ENCODE measurements around the gene MINDY3.
A peak's percentile ranks its signal among the peaks of the same experiment; 100 is the strongest.
"Not testable (repeated sequence)": the region's sequence is repeated elsewhere in the genome, so short reads cannot be mapped to it uniquely, and the experiment has no call there.

The MINDY3 gene

DNA sequence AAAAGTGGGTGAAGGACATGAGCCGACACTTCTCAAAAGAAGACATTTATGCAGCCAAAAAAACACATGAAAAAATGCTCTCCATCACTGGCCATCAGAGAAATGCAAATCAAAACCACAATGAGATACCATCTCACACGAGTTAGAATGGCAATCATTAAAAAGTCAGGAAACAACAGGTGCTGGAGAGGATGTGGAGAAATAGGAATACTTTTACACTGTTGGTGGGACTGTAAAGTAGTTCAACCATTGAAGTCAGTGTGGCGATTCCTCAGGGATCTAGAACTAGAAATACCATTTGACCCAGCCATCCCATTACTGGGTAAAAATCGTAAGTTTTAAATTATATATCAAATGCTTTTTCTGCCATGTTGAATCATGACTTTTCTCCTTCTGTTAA lies 85.8 kb downstream of the MINDY3 start:
- DNase-seq: not testable (repeated sequence)

DNA sequence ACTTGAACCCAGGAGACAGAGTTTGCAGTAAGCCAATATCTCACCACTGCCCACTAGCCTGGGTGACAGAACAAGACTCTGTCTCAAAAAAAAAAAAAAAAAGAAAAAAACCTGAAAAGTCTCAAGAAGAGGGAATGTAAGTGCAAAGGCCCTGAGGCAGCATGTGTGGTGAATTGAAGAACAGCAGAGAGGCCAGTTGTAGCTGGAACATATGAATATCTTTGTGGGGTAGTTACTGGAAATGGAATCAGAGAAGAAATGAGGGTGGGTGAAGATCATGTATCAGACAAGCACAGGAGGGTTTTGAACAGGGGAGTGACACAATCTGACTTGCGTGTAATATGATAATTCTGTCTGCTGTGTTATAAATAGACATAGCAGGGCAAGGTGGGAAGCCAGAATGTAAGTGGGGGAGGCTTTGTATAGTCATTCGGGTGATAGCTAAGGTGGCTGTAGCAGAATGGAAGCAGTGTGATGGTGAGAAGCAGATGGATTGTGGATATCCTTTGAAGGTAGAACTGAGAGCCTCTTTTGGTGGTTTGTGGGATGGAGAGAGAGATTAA lies 95.3 kb downstream of the MINDY3 start:
- no peak for DNase-seq

DNA sequence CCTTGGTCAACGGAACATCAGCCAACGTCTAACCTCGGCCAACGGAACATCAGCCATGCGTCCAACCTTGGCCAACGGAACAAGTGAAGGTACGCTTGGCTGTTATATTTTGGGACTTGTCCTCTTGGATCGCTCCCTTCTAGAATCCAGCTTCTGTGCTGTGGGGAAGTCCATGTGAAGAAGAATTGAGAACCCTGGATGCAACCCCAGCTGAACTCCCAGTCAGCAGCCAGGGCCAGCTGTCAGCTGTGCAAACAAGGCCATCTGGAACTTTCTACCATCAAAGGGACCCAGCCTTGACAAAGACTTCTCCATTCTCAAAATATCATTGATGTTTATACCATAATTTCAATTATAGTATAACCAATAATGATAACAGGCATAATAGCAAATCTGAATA lies 97.3 kb downstream of the MINDY3 start:
- DNase-seq: no peak

DNA sequence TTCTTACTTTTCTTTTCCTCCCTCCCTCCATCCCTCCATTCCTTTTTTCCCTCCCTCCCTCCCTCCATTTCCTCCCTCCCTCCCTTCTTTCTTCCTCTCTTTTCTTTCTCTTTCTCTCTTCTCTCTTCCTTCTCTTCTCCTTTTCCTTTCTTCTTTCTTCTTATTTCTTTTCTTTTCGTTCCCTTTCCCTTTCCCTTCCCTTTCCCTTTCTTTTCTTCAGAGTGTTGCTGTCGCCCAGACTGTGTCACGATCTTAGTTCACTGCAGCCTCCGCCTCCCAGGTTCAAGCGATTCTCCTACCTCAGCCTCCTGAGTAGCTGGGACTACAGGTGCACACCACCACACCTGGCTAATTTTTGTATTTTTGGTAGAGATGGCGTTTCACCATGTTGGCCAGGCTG lies 98.1 kb downstream of the MINDY3 start:
- not testable (repeated sequence) for DNase-seq

DNA sequence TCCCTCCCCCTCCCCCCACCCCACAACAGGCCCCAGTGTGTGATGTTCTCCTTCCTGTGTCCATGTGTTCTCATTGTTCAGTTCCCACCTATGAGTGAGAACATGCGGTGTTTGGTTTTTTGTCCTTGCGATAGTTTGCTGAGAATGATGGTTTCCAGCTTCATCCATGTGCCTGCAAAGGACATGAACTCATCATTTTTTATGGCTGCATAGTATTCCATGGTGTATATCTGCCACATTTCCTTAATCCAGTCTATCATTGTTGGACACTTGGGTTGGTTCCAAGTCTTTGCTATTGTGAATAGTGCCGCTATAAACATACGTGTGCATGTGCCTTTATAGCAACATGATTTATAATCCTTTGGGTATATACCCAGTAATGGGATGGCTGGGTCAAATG lies 99.1 kb downstream of the MINDY3 start:
- DNase-seq: not testable (repeated sequence)

DNA sequence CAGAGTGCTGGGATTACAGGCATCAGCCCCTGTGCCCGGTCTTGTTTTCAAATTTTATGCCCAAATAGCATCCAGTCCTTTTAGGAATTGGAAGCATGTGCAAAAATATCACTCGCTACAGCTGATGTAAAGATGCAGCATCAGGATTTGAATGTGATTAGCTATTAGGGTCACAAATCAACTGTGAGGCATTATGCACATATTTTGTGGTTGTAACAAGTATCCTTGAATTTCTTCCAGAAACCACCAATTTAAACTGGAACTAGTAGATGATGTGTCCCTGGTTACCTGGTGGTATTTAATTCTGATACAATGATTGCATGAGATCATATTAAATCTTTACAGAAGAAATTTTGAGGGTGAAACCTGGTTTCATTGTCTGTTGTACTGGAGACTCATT lies 99.6 kb downstream of the MINDY3 start:
- DNase-seq: no peak

DNA sequence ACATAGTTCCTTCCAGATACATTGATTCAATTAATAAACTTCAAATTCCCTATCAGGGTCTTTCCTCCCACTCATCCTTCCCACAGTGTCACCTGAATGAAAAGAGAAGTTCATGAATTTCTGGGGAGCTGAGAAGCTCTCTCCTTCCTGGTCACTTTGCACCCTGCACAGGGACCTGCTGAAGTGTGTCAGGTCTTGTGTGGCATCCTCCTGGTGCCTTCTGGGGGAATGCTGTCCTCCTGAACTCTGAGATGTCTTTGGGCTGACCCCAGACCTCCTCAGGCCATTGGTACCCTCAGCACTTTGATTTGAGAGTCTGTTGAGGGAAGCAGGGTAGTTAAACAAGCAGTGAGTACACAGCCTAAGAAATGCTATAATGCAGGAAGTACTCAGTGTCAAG lies 101.0 kb downstream of the MINDY3 start:
- no peak for DNase-seq

DNA sequence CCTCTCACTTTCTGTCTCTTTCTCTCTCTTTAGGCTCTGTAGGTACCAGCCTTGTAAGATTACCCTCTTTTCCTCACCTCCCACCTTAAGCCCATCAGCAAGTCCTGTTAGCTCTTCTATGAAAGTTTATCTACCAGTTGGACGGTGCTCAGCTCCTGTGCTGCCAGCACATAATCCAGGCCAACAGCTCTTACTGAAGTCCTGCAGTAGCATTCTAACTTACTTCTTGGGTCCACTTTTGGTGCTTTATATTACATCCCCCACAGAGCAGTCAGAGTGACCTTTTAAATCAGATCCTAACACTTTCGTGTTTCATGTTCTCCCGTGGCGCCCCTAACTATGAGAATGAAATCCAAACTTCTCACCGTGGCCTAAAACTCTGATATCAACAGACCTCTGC lies 101.7 kb downstream of the MINDY3 start:
- DNase-seq: no peak

DNA sequence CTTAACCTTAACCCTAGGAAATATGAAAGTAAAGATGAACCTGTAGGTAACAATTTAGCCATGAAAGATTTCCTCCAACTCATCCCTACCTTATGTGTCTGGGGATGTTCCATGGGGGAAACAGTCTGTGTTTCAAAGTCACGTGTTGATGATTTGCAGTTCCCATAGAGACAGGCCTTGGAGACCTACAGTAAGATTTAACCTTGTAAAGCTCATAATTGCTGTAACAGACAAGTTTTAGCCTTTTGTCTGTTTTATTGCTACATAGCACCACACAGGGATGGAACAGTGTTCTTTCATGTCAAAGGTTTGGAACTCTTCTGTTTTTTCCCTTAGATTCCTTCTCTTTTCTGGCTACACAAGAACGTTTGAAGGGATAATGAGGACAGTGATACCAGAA lies 105.4 kb downstream of the MINDY3 start:
- DNase-seq: no peak

DNA sequence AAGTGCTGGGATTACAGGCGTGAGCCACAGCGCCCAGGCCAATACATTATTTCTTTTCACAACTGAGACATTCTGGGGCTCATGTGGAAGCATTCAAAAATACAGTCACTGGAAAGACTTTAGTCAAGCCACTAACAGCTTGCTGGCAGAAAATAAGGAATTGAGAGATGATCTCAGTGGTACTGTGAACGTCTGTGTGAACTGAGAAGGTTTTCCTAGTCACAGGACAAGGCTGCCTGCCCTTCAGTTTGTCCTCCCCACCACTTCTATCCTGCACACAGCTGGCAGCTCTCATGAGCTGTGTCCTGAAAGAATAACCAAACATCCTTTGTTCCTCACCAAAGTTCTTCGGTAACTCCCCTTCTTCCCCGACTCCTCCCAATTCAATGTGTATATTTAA lies 109.3 kb downstream of the MINDY3 start:
- no peak for DNase-seq

DNA sequence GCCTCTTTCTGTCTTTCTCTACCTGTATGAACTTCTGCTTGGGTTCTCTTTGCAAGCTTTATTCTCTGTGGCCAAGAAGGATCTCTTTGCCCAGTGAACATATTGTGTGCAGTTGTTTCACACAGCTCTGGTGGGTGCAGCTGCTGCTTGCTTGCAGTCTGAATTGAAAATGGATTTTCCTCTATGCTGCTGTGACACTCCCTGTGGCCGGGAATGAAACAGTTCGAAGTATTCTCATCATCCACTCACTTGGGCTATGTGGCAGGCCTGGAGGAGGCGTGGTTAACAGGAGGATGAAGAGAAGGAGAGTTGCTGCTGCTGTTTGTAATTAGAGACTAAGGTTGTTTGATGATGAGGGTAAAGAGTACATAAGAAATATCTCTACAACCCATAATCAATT lies 112.2 kb downstream of the MINDY3 start:
- DNase-seq: no peak

DNA sequence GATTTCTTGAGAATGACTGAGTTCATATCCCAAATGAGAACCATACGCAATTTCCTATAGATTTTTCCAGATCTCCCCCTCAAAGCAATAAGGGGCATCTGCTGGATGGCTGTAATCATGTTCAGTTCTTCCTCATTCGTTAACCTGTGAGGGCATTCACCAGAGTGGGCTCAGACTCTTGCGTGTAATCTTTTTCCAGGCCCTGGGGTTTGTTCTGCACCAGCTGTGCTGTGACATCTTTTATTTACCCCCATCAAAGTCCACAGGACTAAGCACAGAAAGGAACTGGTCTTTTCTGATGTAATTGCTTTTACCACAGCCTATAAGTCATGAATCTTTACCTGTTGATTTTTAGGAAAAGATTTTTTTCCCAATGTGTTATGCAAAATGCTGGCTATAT lies 112.7 kb downstream of the MINDY3 start:
- no peak for DNase-seq

DNA sequence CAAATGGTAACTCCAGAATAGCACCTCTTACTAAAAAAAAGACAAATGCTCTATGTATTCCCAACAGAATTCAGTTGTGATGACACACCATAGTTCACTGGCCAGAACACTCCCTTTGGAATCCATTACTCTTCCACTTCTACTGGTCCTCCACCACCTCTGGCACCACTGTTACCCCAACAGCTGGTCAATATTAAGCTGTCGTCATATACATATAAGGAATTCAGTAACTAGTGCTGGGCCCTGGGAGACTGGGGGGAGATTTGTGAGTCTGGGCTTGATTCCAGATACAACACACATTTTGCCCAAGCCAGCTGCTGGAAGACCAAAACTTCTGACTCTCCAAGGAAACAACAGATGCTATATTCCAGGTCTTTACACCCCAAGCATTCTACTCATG lies 114.6 kb downstream of the MINDY3 start:
- no peak for DNase-seq

DNA sequence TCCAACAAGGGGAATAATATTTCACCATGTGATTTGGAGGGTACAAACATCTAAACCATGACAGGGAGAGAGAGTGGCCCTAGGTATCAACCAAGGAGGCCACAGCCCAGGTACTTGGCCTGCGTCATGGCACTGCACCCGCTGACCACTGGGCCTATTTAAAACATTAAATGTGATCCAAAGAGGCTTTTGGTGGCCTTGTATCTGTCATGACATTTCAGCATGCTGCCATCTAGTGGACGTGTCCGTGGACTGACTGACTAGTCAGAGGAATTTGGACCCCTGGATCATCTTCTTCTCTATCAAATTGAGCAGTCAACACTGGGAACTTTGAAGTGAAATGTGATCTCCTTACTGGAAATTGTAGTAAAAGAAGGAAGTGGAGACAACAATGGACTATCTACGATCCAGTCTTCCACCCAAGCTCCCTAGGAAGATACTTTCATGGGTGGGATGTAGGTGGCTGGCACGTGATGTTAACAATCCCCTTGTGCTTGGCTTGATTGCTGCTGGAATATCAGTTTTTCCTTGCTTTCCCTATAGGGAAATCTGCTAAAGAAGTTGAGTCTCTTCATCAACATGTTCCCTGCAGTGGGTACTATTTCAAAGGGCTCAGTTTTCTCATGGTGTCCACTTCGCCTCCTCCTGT lies 116.0 kb downstream of the MINDY3 start:
- peak; percentile 13 for DNase-seq

DNA sequence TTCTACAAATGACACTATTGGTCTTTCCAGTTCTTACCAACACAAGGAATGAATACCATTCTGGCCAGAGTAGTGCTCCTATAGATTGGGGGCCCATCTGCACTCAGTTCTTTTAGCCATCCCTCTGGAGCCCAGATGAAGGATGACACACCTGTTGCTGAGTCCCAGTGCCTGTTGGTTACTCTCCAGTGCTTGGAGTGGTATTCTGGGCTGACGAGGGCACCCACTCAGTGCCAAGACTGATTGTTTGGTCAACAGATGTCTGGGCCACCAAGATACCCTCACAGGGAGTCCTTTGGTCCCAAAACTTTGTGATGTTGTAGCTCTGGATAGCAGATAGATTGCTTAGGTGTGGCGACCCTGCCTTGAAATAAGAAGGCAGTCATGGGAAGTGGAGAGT lies 116.9 kb downstream of the MINDY3 start:
- DNase-seq: no peak

DNA sequence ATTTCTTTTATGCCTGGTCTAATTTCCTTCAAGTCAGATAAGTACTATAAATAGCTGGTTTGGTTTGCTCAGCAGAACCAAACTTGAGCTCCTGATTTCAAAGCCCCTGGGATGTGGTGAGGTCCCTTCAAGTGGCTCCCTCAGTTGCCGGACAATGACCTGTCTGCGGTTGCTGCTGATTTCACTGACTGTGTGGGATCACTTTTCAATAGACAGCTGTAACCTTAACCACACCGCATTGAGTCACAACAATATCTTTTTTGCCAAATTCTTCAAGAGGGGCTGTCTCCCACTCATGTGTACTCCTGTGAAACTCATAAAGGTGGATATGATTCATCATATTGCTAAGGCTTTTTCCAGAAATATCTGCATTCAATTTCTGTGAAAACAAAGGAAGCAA lies 117.5 kb downstream of the MINDY3 start:
- no peak for DNase-seq

DNA sequence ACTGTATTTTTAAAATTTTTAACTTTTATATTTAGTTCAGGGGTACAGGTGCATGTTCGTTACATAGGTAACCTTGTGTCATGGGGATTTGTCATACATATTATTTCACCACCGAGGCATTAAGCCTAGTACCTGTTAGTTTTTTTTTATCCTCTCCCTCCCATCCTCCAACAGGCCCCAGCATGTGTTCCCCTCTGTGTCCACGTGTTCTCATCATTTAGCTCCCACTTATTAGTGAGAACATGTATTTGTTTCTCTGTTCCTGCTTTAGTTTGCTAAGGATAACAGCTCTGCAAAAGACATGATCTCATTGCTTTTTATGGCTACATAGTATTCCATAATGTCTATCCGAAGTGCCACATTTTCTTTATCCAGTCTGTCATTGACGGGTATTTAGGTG lies 118.2 kb downstream of the MINDY3 start:
- no peak for DNase-seq

DNA sequence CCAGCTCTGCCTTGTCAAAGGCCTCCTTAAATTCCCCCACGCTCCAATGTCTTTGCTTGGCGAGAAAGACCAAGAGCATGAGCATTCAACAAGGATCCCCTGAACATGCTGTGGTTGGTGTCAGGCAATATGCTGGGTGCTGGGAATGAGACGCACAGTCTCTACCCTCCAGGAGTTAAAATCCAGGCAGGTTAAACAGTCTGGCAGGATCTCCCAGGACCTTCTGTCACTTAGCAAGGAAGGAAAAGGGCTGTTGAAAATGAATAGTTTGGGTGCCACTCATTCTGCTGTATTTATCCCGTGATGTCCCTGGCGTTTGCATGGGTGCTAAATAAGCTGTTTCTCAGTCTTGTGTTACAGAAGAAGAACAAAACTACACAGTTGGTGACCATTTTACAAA lies 118.7 kb downstream of the MINDY3 start:
- no peak for DNase-seq

DNA sequence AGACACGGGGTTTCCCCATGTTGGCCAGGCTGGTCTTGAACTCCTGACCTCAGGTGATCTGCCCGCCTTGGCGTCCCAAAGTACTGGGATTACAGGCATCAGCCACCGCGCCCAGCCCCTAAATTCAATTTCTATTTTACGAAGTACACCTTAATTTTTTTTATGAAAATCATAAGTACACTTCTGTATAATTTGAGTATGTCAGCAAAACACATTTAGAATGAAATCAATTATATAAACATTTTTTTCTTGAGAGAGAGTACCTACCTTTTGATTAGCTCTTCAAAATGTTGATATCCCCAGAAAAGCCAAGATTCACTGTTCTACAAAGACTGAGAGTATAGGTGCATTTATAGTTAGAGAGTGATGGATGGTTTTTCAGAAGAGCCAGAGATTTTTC lies 120.0 kb downstream of the MINDY3 start:
- DNase-seq: no peak

DNA sequence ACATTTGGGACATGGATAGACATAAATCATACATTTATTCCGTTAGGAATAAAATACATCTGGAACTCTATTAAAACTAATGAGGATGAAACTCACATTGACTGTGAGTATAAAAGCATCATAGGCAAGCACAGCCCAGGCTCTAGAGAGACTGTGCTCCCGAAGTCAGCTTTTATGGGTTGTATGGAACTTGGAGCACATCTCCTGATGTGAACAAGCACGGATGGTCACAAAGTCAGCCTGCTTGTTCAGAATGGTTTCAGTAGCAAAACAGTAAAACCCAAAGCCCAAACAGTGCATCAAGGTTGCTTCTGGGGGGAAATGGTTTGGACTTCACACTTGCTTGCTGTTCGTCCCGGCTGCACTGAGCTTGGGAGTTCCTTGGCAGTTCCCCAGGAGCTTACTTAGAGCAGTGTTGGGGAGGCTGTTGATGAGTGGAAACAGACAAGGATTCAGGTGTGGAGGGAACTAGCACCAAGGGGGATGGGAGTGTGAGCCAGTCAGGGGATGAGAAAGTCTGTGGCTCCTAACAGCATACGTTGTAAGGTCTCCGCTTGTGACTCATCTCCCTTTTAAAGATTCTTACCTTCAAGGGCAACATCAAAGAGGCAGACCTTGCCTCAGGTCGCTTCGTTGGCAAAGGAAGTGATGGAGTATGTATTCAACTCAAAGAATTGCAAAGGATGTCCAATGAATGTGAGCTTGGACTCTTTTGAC lies 120.9 kb downstream of the MINDY3 start:
- DNase-seq: no peak

DNA sequence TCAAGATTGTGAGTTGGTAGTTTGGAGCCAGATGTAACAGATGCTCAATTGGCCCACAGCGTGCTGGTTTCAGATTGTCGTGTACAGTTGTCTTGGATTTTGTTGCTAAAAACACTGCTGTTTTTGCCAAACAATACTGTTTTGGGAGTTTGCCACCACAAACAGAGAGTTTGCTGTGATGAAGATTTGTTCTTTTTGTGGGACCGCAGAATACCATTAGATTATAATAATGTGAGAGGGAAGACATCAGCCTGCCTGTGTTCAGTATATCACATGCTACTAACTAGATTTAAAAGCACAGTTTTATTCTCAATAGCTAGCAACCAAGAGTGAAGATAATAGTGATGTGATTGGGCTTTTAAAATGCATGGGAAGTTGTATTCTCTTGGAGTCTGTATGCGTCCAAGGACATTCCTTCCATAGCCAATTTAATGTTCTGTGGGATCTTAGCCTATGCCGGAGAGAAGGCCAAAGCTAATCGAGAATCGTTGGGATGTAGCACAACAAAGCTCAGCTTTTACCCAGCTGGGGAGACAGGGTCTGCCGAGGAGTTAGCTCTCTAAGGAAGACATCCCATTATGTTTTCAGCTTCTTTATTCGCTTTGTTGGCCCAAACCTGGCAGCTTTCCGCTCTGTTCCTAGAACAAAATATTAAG lies 121.9 kb downstream of the MINDY3 start:
- DNase-seq: no peak

DNA sequence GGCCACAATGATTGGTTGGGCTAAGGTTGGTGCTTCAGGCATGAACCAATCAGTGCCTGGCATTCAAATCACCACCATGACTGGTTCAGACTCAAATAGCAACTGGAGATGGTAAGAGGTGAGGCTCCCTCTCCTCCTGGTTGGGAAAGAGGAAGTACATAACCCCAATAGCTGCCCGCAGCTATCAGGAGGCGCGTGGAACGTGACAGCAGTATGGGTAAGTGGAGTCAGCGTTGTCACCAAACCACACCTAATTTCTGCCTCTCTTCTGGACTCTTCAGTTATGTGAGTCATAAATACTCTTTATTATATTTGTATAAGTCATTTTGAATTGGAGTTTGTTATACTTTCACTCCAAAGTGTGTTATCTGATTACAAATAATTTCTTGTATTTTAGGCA lies 122.7 kb downstream of the MINDY3 start:
- DNase-seq: no peak

DNA sequence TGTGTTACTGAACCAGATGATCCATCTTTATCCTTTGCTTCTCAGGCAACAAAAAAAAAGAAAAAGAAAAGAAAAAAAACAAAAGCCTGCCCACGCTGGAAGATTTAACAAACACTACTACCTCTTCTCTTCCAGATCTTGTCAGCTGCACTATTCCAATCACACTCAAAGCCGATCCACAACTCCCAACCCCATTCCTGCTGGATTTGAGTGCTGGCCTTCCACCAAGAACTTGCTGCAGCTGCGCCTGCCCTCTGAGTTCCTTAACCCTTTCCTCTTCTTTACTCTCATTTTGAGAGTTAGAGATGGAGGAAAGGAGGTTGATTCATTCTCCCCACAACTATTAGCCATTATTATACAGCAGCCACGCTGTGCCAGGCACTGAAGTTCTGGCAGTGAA lies 124.5 kb downstream of the MINDY3 start:
- no peak for DNase-seq

DNA sequence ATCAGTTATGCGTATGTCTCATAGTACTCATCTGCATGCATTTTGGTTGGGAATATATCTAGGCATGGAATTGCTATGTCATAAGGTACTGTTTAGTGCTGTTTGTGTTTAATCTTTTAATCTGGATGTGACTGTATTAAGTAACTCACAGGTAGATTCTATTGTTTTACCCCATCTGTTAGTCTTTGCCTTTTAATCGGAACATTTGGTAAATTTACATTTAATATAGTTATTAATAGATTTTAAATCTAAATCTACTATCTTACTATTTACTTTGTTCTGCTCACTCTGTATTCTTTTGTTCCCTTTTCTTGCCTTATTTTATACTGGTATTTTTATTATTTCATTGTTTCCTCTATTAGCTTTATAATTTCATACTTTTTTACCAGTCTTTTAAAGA lies 130.0 kb downstream of the MINDY3 start:
- no peak for DNase-seq

Measured in CD4-positive, alpha-beta T cell treated with Interleukin-6 for 4 hours (primary cell).